Measurements from ENCODE around the gene CLNK.

CLNK gene

DNA sequence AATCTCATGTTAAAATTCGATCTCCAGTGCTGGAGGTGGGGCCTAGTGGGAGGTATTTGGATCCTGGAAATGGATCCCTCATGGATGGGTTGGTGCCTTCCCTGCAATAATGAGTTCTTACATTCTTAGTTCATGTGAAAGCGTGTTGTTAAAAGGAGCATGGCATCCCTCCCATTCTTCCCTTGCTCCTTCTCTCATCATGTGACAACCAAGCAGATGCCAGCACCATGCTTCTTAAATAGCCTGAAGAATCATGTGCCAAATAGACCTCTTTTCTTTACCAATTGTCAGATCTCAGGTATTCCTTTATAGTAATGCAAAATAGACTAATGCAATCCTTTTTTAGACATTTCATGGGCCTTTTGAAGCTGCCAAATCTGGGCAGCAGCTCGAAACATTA is 29.0 kb upstream of the CLNK start:
- H3K27ac ChIP-seq (ENCODE audit: low read length): no peak overlapping the region
- H3K4me3 ChIP-seq (ENCODE audit: low read length): no peak overlapping the region
- TF ChIP-seq, protein P1, sequence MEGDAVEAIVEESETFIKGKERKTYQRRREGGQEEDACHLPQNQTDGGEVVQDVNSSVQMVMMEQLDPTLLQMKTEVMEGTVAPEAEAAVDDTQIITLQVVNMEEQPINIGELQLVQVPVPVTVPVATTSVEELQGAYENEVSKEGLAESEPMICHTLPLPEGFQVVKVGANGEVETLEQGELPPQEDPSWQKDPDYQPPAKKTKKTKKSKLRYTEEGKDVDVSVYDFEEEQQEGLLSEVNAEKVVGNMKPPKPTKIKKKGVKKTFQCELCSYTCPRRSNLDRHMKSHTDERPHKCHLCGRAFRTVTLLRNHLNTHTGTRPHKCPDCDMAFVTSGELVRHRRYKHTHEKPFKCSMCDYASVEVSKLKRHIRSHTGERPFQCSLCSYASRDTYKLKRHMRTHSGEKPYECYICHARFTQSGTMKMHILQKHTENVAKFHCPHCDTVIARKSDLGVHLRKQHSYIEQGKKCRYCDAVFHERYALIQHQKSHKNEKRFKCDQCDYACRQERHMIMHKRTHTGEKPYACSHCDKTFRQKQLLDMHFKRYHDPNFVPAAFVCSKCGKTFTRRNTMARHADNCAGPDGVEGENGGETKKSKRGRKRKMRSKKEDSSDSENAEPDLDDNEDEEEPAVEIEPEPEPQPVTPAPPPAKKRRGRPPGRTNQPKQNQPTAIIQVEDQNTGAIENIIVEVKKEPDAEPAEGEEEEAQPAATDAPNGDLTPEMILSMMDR (IDR thresholded peaks at IDR 0.05; ENCODE audit: low read depth, low read length): no peak
- no peak for TF ChIP-seq EZH2phosphoT487 (IDR thresholded peaks at IDR 0.05; ENCODE audit: low read depth)
- H3K4me1 ChIP-seq (ENCODE audit: low read length): no peaks in the 10 kb centered on the region
- H3K9me3 ChIP-seq (ENCODE audit: insufficient read depth, low read length): 0 out of 2 replicates have a peak, but pooled peaks cover 6% of the 10 kb centered on the region
- no peaks in the 10 kb centered on the region for H3K79me2 ChIP-seq (ENCODE audit: low read length)
- H2AFZ ChIP-seq (ENCODE audit: low read depth, low read length): no peak overlapping the region
- H3K27me3 ChIP-seq (ENCODE audit: low read depth, low read length): no peaks in the 10 kb centered on the region
- no peak overlapping the region for H3K9ac ChIP-seq (ENCODE audit: low read length)
- H3K36me3 ChIP-seq (replicated peaks; ENCODE audit: low read depth, low read length): no peaks in the 10 kb centered on the region
- H3K4me2 ChIP-seq (ENCODE audit: low read length): no peak overlapping the region
- no peaks in the 10 kb centered on the region for H4K20me1 ChIP-seq (ENCODE audit: insufficient read depth, low read length)

DNA sequence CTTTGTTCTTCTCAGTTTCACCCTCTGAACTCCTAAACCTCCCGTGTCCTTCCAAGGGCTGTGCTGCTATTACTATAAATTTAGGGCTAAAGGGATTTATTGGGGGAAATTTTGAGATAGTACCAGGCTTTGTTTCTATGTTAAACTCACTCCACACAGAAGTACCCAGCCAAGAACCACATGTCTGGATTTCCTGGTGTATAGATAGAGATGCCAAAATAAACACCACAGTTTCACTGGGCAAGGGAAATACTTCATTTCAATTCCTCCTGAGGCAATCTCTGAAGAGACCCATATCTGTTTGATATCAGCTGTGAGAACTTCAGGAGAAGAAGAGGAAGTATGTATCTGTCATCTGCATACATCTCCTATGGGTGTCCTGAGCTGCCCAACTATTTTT is 21.7 kb upstream of the CLNK start:
- TF ChIP-seq, protein P1 (IDR thresholded peaks at IDR 0.05; ENCODE audit: low read depth, low read length): no peak
- no peak for TF ChIP-seq EZH2phosphoT487 (IDR thresholded peaks at IDR 0.05; ENCODE audit: low read depth)
- no peaks in the 10 kb centered on the region for H3K4me1 ChIP-seq (ENCODE audit: low read length)
- no peak overlapping the region for H3K4me2 ChIP-seq (ENCODE audit: low read length)
- H4K20me1 ChIP-seq (ENCODE audit: insufficient read depth, low read length): no peaks in the 10 kb centered on the region
- H3K4me3 ChIP-seq (ENCODE audit: low read length): no peak overlapping the region
- H2AFZ ChIP-seq (ENCODE audit: low read depth, low read length): no peak overlapping the region
- H3K9me3 ChIP-seq (ENCODE audit: insufficient read depth, low read length): no peaks in the 10 kb centered on the region
- H3K27me3 ChIP-seq (ENCODE audit: low read depth, low read length): no peaks in the 10 kb centered on the region
- H3K9ac ChIP-seq (ENCODE audit: low read length): no peak overlapping the region
- H3K36me3 ChIP-seq (replicated peaks; ENCODE audit: low read depth, low read length): no peaks in the 10 kb centered on the region
- no peak overlapping the region for H3K27ac ChIP-seq (ENCODE audit: low read length)
- no peaks in the 10 kb centered on the region for H3K79me2 ChIP-seq (ENCODE audit: low read length)

DNA sequence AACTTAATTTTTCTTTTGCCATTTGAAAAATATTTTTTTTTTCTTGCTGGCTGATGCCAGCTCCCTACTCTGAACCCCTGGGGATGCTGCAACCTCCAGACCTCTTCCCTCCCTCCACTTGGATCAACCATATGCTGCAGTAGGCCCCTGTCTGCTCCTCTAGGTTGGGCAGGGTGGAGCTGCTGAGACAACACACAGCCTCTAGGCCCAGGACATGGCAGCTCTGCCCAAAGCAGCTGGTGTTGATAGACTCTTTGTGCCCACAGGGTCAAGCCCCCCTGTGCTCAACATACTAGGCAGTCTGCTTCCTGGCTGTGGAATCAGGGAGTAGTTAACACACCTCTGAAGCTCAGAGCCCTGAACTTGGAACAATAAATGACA is 19.9 kb upstream of the CLNK start:
- Histone ChIP-seq H2AFZ (ENCODE audit: low read depth, low read length) (no peak overlapping the region), H3K9ac (ENCODE audit: low read length) (no peak overlapping the region), H3K9me3 (ENCODE audit: insufficient read depth, low read length) (no peaks in the 10 kb centered on the region), H3K4me2 (ENCODE audit: low read length) (no peak overlapping the region), H3K4me1 (ENCODE audit: low read length) (no peaks in the 10 kb centered on the region), H3K4me3 (ENCODE audit: low read length) (no peak overlapping the region), H3K27me3 (ENCODE audit: low read depth, low read length) (no peaks in the 10 kb centered on the region), H3K79me2 (ENCODE audit: low read length) (no peaks in the 10 kb centered on the region), H3K36me3 (replicated peaks; ENCODE audit: low read depth, low read length) (no peaks in the 10 kb centered on the region), H4K20me1 (ENCODE audit: insufficient read depth, low read length) (no peaks in the 10 kb centered on the region), H3K27ac (ENCODE audit: low read length) (no peak overlapping the region)
- no peak for TF ChIP-seq EZH2phosphoT487 (IDR thresholded peaks at IDR 0.05; ENCODE audit: low read depth)
- TF ChIP-seq, protein P1 (IDR thresholded peaks at IDR 0.05; ENCODE audit: low read depth, low read length): no peak

DNA sequence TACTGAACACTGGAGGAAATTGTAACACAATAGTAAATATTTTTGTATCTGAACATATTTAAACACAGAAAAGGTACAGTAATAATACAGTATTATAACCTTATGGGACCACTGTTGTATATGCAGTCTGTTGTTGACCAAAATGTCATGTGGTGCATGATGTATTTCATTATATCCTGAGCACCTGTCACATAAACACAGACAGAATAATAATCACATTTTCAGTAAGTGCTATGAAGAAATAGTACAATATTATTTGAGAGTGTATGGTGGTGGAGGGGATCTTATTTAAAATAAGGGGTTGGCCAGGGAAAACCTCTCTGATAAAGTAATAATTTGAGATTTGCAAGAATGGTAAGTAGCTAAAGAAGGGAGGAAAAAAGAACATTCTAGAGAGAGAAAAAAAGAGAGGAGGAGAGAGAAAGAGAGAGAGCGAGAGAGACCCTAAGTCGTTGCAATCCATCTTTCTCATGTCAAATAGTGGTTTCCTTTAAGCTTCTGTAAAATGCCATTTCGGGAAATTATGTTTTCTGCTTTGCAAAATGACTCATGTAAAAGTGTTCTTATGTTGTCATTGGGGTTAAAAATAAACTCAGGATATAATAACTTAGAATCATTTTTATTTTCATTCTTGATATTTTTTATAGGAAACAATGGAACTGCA is 19.3 kb upstream of the CLNK start:
- Histone ChIP-seq H4K20me1 (ENCODE audit: insufficient read depth, low read length) (no peaks in the 10 kb centered on the region), H3K27me3 (ENCODE audit: low read depth, low read length) (no peaks in the 10 kb centered on the region), H2AFZ (ENCODE audit: low read depth, low read length) (no peak overlapping the region), H3K27ac (ENCODE audit: low read length) (no peak overlapping the region), H3K4me1 (ENCODE audit: low read length) (no peaks in the 10 kb centered on the region), H3K9ac (ENCODE audit: low read length) (no peak overlapping the region), H3K4me2 (ENCODE audit: low read length) (no peak overlapping the region), H3K79me2 (ENCODE audit: low read length) (no peaks in the 10 kb centered on the region), H3K36me3 (replicated peaks; ENCODE audit: low read depth, low read length) (no peaks in the 10 kb centered on the region), H3K4me3 (ENCODE audit: low read length) (no peak overlapping the region), H3K9me3 (ENCODE audit: insufficient read depth, low read length) (no peaks in the 10 kb centered on the region)
- TF ChIP-seq, protein P1 (IDR thresholded peaks at IDR 0.05; ENCODE audit: low read depth, low read length): no peak
- no peak for TF ChIP-seq EZH2phosphoT487 (IDR thresholded peaks at IDR 0.05; ENCODE audit: low read depth)

Data from OCI-LY3 (cell line).